ENCODE measurements around the gene ACAA2. TPM values are rescaled to one million over a fixed set of nuclear protein-coding genes. Genes with fewer than 3 reads are reported as not detected.

The ACAA2 gene
- total RNA-seq, 2 experiments from 2014 or later = 5.7 to 6.2 TPM

GRCh38 chr18:49739275-49739674 is 74.1 kb downstream of the ACAA2 start:
- no peaks in the 10 kb centered on the region for H3K9me3 Mint-ChIP-seq
- Histone ChIP-seq H3K4me3 (ENCODE audit: low read length) (no peak overlapping the region), H3K27ac (ENCODE audit: low read depth in 1 of 2, low read length in 2 of 2) (no peak overlapping the region), H3K36me3 (ENCODE audit: insufficient read depth, low read length) (no peaks in the 10 kb centered on the region), H3K4me1 (ENCODE audit: insufficient read depth, low read length) (no peaks in the 10 kb centered on the region), H3K27me3 (ENCODE audit: control insufficient read depth in 1 of 2, insufficient read depth in 2 of 2, low read length in 2 of 2) (no peaks in the 10 kb centered on the region), H3K9me3 (ENCODE audit: control insufficient read depth in 1 of 2, insufficient read depth in 1 of 2, low read length in 2 of 2) (no peaks in the 10 kb centered on the region)
- ChIA-PET CTCF (interaction anchor here (1.6 kb wide), 1 partner anchor 119 kb away, joined by 3 read pairs; no protein-coding TSS in a partner anchor), POLR2A (no interaction called here)
- no peak for TF ChIP-seq CTCF (IDR thresholded peaks at IDR 0.05)
- H3K4me1 Mint-ChIP-seq (ENCODE audit: low read depth) = no peaks in the 10 kb centered on the region
- no peaks in the 10 kb centered on the region for H3K36me3 Mint-ChIP-seq (ENCODE audit: low read depth)
- no peak overlapping the region for H3K4me3 Mint-ChIP-seq
- DNase-seq = no peak
- no peak for ATAC-seq (ENCODE audit: poor library complexity)
- peaks cover 8% of the 10 kb centered on the region for H3K27me3 Mint-ChIP-seq
- intact Hi-C loops (cut with DNase I, micrococcal nuclease) = no loop called here
- no peak overlapping the region for H3K27ac Mint-ChIP-seq

DNA sequence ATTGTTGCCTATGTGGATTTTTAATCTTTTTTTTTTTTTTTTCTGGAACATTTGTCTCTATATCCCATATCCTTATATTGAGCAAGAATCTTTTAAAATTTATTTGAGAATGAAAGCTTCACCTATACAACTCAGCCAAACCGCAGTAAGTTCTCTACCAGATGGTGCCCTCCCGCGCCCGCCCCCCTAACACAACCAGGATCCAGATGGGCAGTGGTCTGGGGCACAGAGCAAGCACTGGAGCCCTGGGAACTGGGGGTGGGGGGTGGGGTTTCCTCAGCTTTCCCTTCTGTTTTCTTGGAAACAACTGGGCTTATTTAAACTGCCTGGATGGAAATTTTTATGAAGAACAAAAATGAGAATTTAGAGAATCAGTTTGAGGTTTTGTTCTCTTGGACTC is 74.6 kb downstream of the ACAA2 start:
- DNase-seq (no peak), ATAC-seq (ENCODE audit: poor library complexity) (no peak)
- H3K27me3 Mint-ChIP-seq = peaks cover 8% of the 10 kb centered on the region
- ChIA-PET CTCF (interaction anchor here (1.6 kb wide), 1 partner anchor 120 kb away, joined by 3 read pairs; no protein-coding TSS in a partner anchor), POLR2A (no interaction called here)
- no peaks in the 10 kb centered on the region for H3K27me3 ChIP-seq (ENCODE audit: control insufficient read depth in 1 of 2, insufficient read depth in 2 of 2, low read length in 2 of 2)
- no peak overlapping the region for H3K4me3 Mint-ChIP-seq
- intact Hi-C loops (cut with DNase I, micrococcal nuclease) = no loop called here
- no peaks in the 10 kb centered on the region for H3K36me3 Mint-ChIP-seq (ENCODE audit: low read depth)
- TF ChIP-seq CTCF (IDR thresholded peaks at IDR 0.05) = no peak
- no peak overlapping the region for H3K27ac ChIP-seq (ENCODE audit: low read depth in 1 of 2, low read length in 2 of 2)
- H3K4me3 ChIP-seq (ENCODE audit: low read length) = no peak overlapping the region
- H3K4me1 Mint-ChIP-seq (ENCODE audit: low read depth) = no peaks in the 10 kb centered on the region
- no peak overlapping the region for H3K27ac Mint-ChIP-seq
- H3K36me3 ChIP-seq (ENCODE audit: insufficient read depth, low read length) = no peaks in the 10 kb centered on the region
- H3K9me3 ChIP-seq (ENCODE audit: control insufficient read depth in 1 of 2, insufficient read depth in 1 of 2, low read length in 2 of 2) = no peaks in the 10 kb centered on the region
- no peaks in the 10 kb centered on the region for H3K9me3 Mint-ChIP-seq
- no peaks in the 10 kb centered on the region for H3K4me1 ChIP-seq (ENCODE audit: insufficient read depth, low read length)

- Mint-ChIP-seq H3K27me3 (no peaks in the 10 kb centered on the region), H3K36me3 (ENCODE audit: low read depth) (no peaks in the 10 kb centered on the region), H3K9me3 (no peaks in the 10 kb centered on the region), H3K4me3 (no peak overlapping the region), H3K4me1 (ENCODE audit: low read depth) (no peaks in the 10 kb centered on the region), H3K27ac (no peak overlapping the region)
- H3K9me3 ChIP-seq (ENCODE audit: control insufficient read depth in 1 of 2, insufficient read depth in 1 of 2, low read length in 2 of 2) = no peaks in the 10 kb centered on the region
- intact Hi-C loops (cut with DNase I, micrococcal nuclease) = no loop called here
- ChIA-PET POLR2A (no interaction called here), CTCF (no interaction called here)
- no peaks in the 10 kb centered on the region for H3K36me3 ChIP-seq (ENCODE audit: insufficient read depth, low read length)
- no peak overlapping the region for H3K27ac ChIP-seq (ENCODE audit: low read depth in 1 of 2, low read length in 2 of 2)
- ATAC-seq (ENCODE audit: poor library complexity) (no peak), DNase-seq (no peak)
- no peaks in the 10 kb centered on the region for H3K27me3 ChIP-seq (ENCODE audit: control insufficient read depth in 1 of 2, insufficient read depth in 2 of 2, low read length in 2 of 2)
- no peak for TF ChIP-seq CTCF (IDR thresholded peaks at IDR 0.05)
- H3K4me1 ChIP-seq (ENCODE audit: insufficient read depth, low read length) = no peaks in the 10 kb centered on the region
- no peak overlapping the region for H3K4me3 ChIP-seq (ENCODE audit: low read length)
Observed at GRCh38 chr18:49734836-49735235, 78.5 kb downstream of the ACAA2 start.
